CD14-positive monocyte (primary cell): ENCODE measurements around the gene C17orf114.

Experiments used
- DNase-seq, 3 donors: peaks; one replicate each; pipeline ENCODE4 v3.0.0-alpha.2; 2011 to 2022
- H2AFZ ChIP-seq: 2 replicates; pipeline ENCODE4 v1.6.0; 2012; ENCODE audit warnings: mild to moderate bottlenecking, low read depth, low read length, inconsistent platforms; ENCODE audit not compliant: insufficient read depth, poor library complexity, severe bottlenecking
- H3K27ac ChIP-seq, 2 donors: 1 replicate in 1 of 2; 2 replicates in 1 of 2; pipeline ENCODE4 v1.5.1; 2012 to 2013; ENCODE audit warnings: low read length in 2 of 2, control low read depth in 1 of 2, inconsistent platforms in 1 of 2, low read depth in 1 of 2, mild to moderate bottlenecking in 1 of 2
- H3K27me3 ChIP-seq, 2 donors: one replicate each; pipeline versions ENCODE4 v1.6.0 to v1.6.1; 2011 to 2013; ENCODE audit warnings: low read length in 2 of 2; ENCODE audit not compliant: control insufficient read depth in 2 of 2, insufficient read depth in 2 of 2
- H3K36me3 ChIP-seq, 2 donors: replicated peaks in 1 of 2; 1 replicate in 1 of 2; 2 replicates in 1 of 2; pipeline versions ENCODE4 v1.5.1 to v1.6.1; 2012 to 2013; ENCODE audit warnings: low read length in 2 of 2, control low read depth in 1 of 2, inconsistent platforms in 1 of 2, mild to moderate bottlenecking in 1 of 2; ENCODE audit not compliant: insufficient read depth in 2 of 2, control insufficient read depth in 1 of 2
- H3K4me1 ChIP-seq, 2 donors: 1 replicate in 1 of 2; 2 replicates in 1 of 2; pipeline versions ENCODE4 v1.5.1 to v1.6.1; 2012 to 2013; ENCODE audit warnings: low read length in 2 of 2, control low read depth in 1 of 2, inconsistent platforms in 1 of 2, mild to moderate bottlenecking in 1 of 2, moderate library complexity in 1 of 2; ENCODE audit not compliant: insufficient read depth in 2 of 2, control insufficient read depth in 1 of 2
- H3K4me2 ChIP-seq: replicated peaks from 2 replicates; pipeline ENCODE3; 2012; ENCODE audit warnings: low read length, moderate library complexity, mild to moderate bottlenecking; ENCODE audit not compliant: poor library complexity, severe bottlenecking; ENCODE audit errors: extremely low read depth
- H3K4me3 ChIP-seq, 3 experiments: fragments of 200-600 bp in 1 of 3; sonication (generic) in 1 of 3; replicated peaks in 1 of 3; 1 replicate in 2 of 3; 2 replicates in 1 of 3; pipeline ENCODE4 v1.5.1; 2011 to 2013; ENCODE audit warnings: low read length in 3 of 3, mild to moderate bottlenecking in 3 of 3, control low read depth in 2 of 3, low read depth in 2 of 3, inconsistent platforms in 1 of 3, moderate library complexity in 1 of 3
- H3K79me2 ChIP-seq: 2 replicates; pipeline ENCODE4 v1.6.0; 2012; ENCODE audit warnings: mild to moderate bottlenecking, control low read depth, inconsistent platforms, low read length, moderate library complexity; ENCODE audit not compliant: insufficient read depth
- H3K9ac ChIP-seq: 2 replicates; pipeline ENCODE4 v1.6.0; 2017; ENCODE audit warnings: low read length, mild to moderate bottlenecking; ENCODE audit not compliant: insufficient read depth, poor library complexity, severe bottlenecking
- H3K9me3 ChIP-seq, 2 donors: replicated peaks in 1 of 2; 1 replicate in 1 of 2; 2 replicates in 1 of 2; pipeline versions ENCODE4 v1.5.1 to v1.6.1; 2012 to 2013; ENCODE audit warnings: low read length in 2 of 2, control low read depth in 1 of 2; ENCODE audit not compliant: control insufficient read depth in 1 of 2, insufficient read depth in 1 of 2
- H4K20me1 ChIP-seq: 2 replicates; pipeline ENCODE4 v1.6.0; 2012; ENCODE audit warnings: mild to moderate bottlenecking, low read length, control low read depth, moderate library complexity; ENCODE audit not compliant: insufficient read depth
- H3K27ac Mint-ChIP-seq, 7 donors: one replicate each; pipeline ENCODE4 v1.8.0; 2020; ENCODE audit warnings: mild to moderate bottlenecking in 7 of 7, mixed read lengths in 7 of 7, moderate library complexity in 6 of 7, inconsistent platforms in 2 of 7
- H3K27me3 Mint-ChIP-seq, 3 donors: one replicate each; pipeline ENCODE4 v1.8.0; 2021 to 2022; ENCODE audit warnings: low read depth in 3 of 3, mild to moderate bottlenecking in 3 of 3, mixed read lengths in 3 of 3, moderate library complexity in 3 of 3, inconsistent platforms in 1 of 3
- H3K36me3 Mint-ChIP-seq, 2 donors: one replicate each; pipeline ENCODE4 v1.8.0; 2020; ENCODE audit warnings: mixed read lengths in 2 of 2, inconsistent platforms in 1 of 2, mild to moderate bottlenecking in 1 of 2
- H3K4me1 Mint-ChIP-seq: one replicate; pipeline ENCODE4 v1.8.0; 2020; ENCODE audit warnings: mild to moderate bottlenecking, mixed read lengths
- H3K4me3 Mint-ChIP-seq, 2 donors: one replicate each; pipeline ENCODE4 v1.8.0; 2020; ENCODE audit warnings: mild to moderate bottlenecking in 2 of 2, mixed read lengths in 2 of 2, moderate library complexity in 1 of 2
- H3K9me3 Mint-ChIP-seq, 7 donors: one replicate each; pipeline ENCODE4 v1.8.0; 2020 to 2022; ENCODE audit warnings: mixed read lengths in 7 of 7, mild to moderate bottlenecking in 6 of 7, moderate library complexity in 6 of 7, inconsistent platforms in 2 of 7
- CTCF ChIP-seq: fragments of 200-600 bp; IDR thresholded peaks from one replicate; pipeline ENCODE4 v1.8.0; 2022; ENCODE audit warnings: antibody characterized with exemption, mild to moderate bottlenecking
- WGBS: methylation state at CpG from one replicate; pipeline ENCODE4 v1.1.5; 2013; ENCODE audit warnings: missing lambda C conversion rate; ENCODE audit not compliant: insufficient coverage; 5-methylcytosine and 5-hydroxymethylcytosine counted together
- intact Hi-C, 2 donors: fragments of 100-400 bp; cut with micrococcal nuclease; formaldehyde crosslinking; loops; one replicate each; pipeline versions ENCODE4 v1.15.0 to v1.15.1; 2023

Gene C17orf114

GRCh38 chr17:4788807-4789700 lies 13.1 kb downstream of the C17orf114 start, which contains the start of gene GLTPD2:
TSS of gene GLTPD2 (plus strand) at chr17:4788964. CDS start at chr17:4789012, 48 bp downstream.
- Histone ChIP-seq H3K9me3 (peaks cover 0 to 11% of the 10 kb centered on the region in 2 donors), H3K4me1 (peaks cover 40 to 49% of the 10 kb centered on the region in 2 donors), H3K4me3 (peak within 1 kb of the TSS; percentile 45 to 76 (median 49)), H3K9ac (peak within 1 kb of the TSS; percentile 88), H3K27ac (peak within 1 kb of the TSS; percentile 7 to 91), H3K27me3 (peaks cover 32 to 62% of the 10 kb centered on the region in 2 donors), H2AFZ (peak within 1 kb of the TSS; percentile 59), H3K36me3 (no peaks in the 10 kb centered on the region), H4K20me1 (peaks cover 3% of the 10 kb centered on the region), H3K79me2 (no peaks in the 10 kb centered on the region), H3K4me2 (peak within 1 kb of the TSS; percentile 79)
- peaks cover 60 to 79% (median 76%) of the 10 kb centered on the region in 3 donors for H3K27me3 Mint-ChIP-seq
- 32% methylated on average over 58 of the region's 62 CpGs for WGBS
- intact Hi-C loops, result loop anchor here (2.0 to 5.0 kb wide), 2 partner anchors 20 to 98 kb away; no protein-coding TSS in a partner anchor
- H3K27ac Mint-ChIP-seq, result peak within 1 kb of the TSS; percentile 15 to 84 (median 60)
- TF ChIP-seq CTCF, result no peak
- peaks cover 48% of the 10 kb centered on the region for H3K4me1 Mint-ChIP-seq
- DNase-seq, result no peak
- H3K36me3 Mint-ChIP-seq, result peaks cover 10 to 18% of the 10 kb centered on the region in 2 donors
- peak within 1 kb of the TSS; percentile 85 to 89 for H3K4me3 Mint-ChIP-seq
- peaks cover 0 to 32% (median 6%) of the 10 kb centered on the region in 7 donors for H3K9me3 Mint-ChIP-seq

- no peak overlapping the region for H3K9ac ChIP-seq
- intact Hi-C loops, result loop anchor here (2.0 to 5.0 kb wide), 2 partner anchors 19 to 99 kb away; no protein-coding TSS in a partner anchor
- peaks cover 40 to 70% of the 10 kb centered on the region in 2 donors for H3K27me3 ChIP-seq
- peaks cover 48% of the 10 kb centered on the region for H3K4me1 Mint-ChIP-seq
- H3K27ac ChIP-seq, result no peak overlapping the region
- H3K4me3 Mint-ChIP-seq, result peak overlapping the region; percentile 85 to 89
- H4K20me1 ChIP-seq, result peaks cover 3% of the 10 kb centered on the region
- TF ChIP-seq CTCF, result no peak
- no peak for DNase-seq
- no peak overlapping the region for H2AFZ ChIP-seq
- peaks cover 0 to 11% of the 10 kb centered on the region in 2 donors for H3K9me3 ChIP-seq
- H3K4me3 ChIP-seq, result peak overlapping the region in 2 of 3 experiments; percentile 45 to 76
- peak overlapping the region; percentile 79 for H3K4me2 ChIP-seq
- peak overlapping the region in 2 of 7 donors; percentile 15 to 68 for H3K27ac Mint-ChIP-seq
- H3K36me3 ChIP-seq, result no peaks in the 10 kb centered on the region
- peaks cover 40 to 49% of the 10 kb centered on the region in 2 donors for H3K4me1 ChIP-seq
- peaks cover 10 to 18% of the 10 kb centered on the region in 2 donors for H3K36me3 Mint-ChIP-seq
- peaks cover 0 to 35% (median 7%) of the 10 kb centered on the region in 7 donors for H3K9me3 Mint-ChIP-seq
- H3K79me2 ChIP-seq, result no peaks in the 10 kb centered on the region
- H3K27me3 Mint-ChIP-seq, result peaks cover 68 to 82% (median 77%) of the 10 kb centered on the region in 3 donors
- 88% methylated on average over 9 of the region's 14 CpGs for WGBS
These were observed 13.8 kb downstream of the C17orf114 start for GRCh38 chr17:4788159-4788806.
